Endothelial cell of umbilical vein (primary cell): ENCODE results near the gene MPDZ. TPM values are rescaled to one million over a fixed set of nuclear protein-coding genes. Genes with fewer than 3 reads are reported as not detected.

Experiments used
- BruUV-seq: library from RNA; stranded (reverse); fragments of 400-500 nt; replicated peaks from 2 replicates; lab custom pipeline; 2021; lab: Mats Ljungman, UMichigan
- CTCF ChIA-PET: fragments of 300-600, 350-600 bp; sonication (Branson Sonifier 250); formaldehyde crosslinking; loops from one replicate; lab custom pipeline; 2021; ENCODE audit warnings: antibody characterized with exemption, inconsistent platforms; lab: Charles Lee
- POLR2A ChIA-PET: fragments of 300-600, 350-600 bp; sonication (Branson Sonifier 250); formaldehyde crosslinking; loops from one replicate; lab custom pipeline; 2021; ENCODE audit warnings: antibody characterized with exemption, inconsistent platforms; lab: Charles Lee
- DNase-seq: peaks from one replicate; pipeline ENCODE4 v3.0.0-alpha.2; 2011; ENCODE audit warnings: low read depth, low spot score
- FAIRE-seq: peaks from 2 replicates; lab custom pipeline; 2011; peaks lifted over from hg19 to GRCh38; lab: Jason Lieb, UNC
- H2AFZ ChIP-seq: 2 replicates; pipeline ENCODE4 v1.6.0; 2012; ENCODE audit warnings: low read depth, low read length, control low read depth, inconsistent platforms
- H3K27ac ChIP-seq: 2 replicates; pipeline ENCODE4 v1.5.1; 2011; ENCODE audit warnings: low read depth, mild to moderate bottlenecking, control low read depth, low read length, moderate library complexity; ENCODE audit not compliant: insufficient read depth
- H3K27me3 ChIP-seq, 2 experiments: 2 replicates each; pipeline versions ENCODE4 v1.6.0 to v1.6.1; 2011; ENCODE audit warnings: low read length in 2 of 2, mixed read lengths in 1 of 2; ENCODE audit not compliant: control insufficient read depth in 2 of 2, insufficient read depth in 2 of 2
- H3K36me3 ChIP-seq, 2 experiments: 2 replicates in 1 of 2; 3 replicates in 1 of 2; pipeline ENCODE4 v1.5.1; 2011; ENCODE audit warnings: low read length in 2 of 2, mild to moderate bottlenecking in 1 of 2, moderate library complexity in 1 of 2; ENCODE audit not compliant: control insufficient read depth in 2 of 2, insufficient read depth in 2 of 2; ENCODE audit errors: extremely low read depth in 1 of 2
- H3K4me1 ChIP-seq: 3 replicates; pipeline ENCODE4 v1.5.1; 2011; ENCODE audit warnings: mild to moderate bottlenecking, low read length; ENCODE audit not compliant: control insufficient read depth, insufficient read depth; ENCODE audit errors: extremely low read depth
- H3K4me2 ChIP-seq: 2 replicates; pipeline ENCODE4 v1.6.1; 2011; ENCODE audit warnings: low read length, control low read depth, mixed read lengths; ENCODE audit not compliant: insufficient read depth
- H3K4me3 ChIP-seq, 3 experiments: fragments of 200-600 bp in 1 of 3; sonication (generic), shearing (Covaris generic) in 1 of 3; replicated peaks in 1 of 3; 2 replicates each; pipeline ENCODE4 v1.5.1; 2011 to 2016; ENCODE audit warnings: control low read depth in 3 of 3, low read length in 3 of 3, mild to moderate bottlenecking in 2 of 3, inconsistent platforms in 1 of 3, low read depth in 1 of 3, moderate library complexity in 1 of 3; ENCODE audit not compliant: insufficient read depth in 1 of 3
- H3K79me2 ChIP-seq: 2 replicates; pipeline ENCODE4 v1.6.0; 2012; ENCODE audit warnings: low read length, inconsistent platforms; ENCODE audit not compliant: control insufficient read depth, insufficient read depth
- H3K9ac ChIP-seq: replicated peaks from 2 replicates; pipeline ENCODE3; 2011; ENCODE audit warnings: low read length, control low read depth; ENCODE audit not compliant: insufficient read depth; ENCODE audit errors: extremely low read depth
- H3K9me1 ChIP-seq: replicated peaks from 3 replicates; pipeline ENCODE4 v1.6.0; 2011; ENCODE audit warnings: mild to moderate bottlenecking, low read length; ENCODE audit not compliant: control insufficient read depth, insufficient read depth; ENCODE audit errors: extremely low read depth
- H3K9me3 ChIP-seq: replicated peaks from 2 replicates; pipeline ENCODE4 v1.5.1; 2012; ENCODE audit warnings: low read length, inconsistent platforms; ENCODE audit not compliant: control insufficient read depth, insufficient read depth
- H4K20me1 ChIP-seq: replicated peaks from 2 replicates; pipeline ENCODE3; 2011; ENCODE audit warnings: mild to moderate bottlenecking, low read length; ENCODE audit not compliant: control insufficient read depth, insufficient read depth; ENCODE audit errors: extremely low read depth
- EZH2 ChIP-seq: IDR thresholded peaks from 2 replicates; pipeline ENCODE4 v1.6.1; 2012; ENCODE audit warnings: borderline replicate concordance, low read depth, mild to moderate bottlenecking, moderate library complexity, low read length, inconsistent platforms; ENCODE audit not compliant: severe bottlenecking
- FOS ChIP-seq: IDR thresholded peaks from 2 replicates; pipeline ENCODE4 v1.6.1; 2011; ENCODE audit warnings: mild to moderate bottlenecking, low read length, moderate library complexity, borderline replicate concordance; ENCODE audit not compliant: insufficient read depth
- GATA2 ChIP-seq: IDR thresholded peaks from 2 replicates; pipeline ENCODE4 v1.7.0; 2011; ENCODE audit warnings: low read depth, mild to moderate bottlenecking, moderate library complexity, mixed read lengths, low read length; ENCODE audit not compliant: insufficient read length, insufficient read depth
- JUN ChIP-seq: IDR thresholded peaks from 2 replicates; pipeline ENCODE4 v1.6.1; 2011; ENCODE audit warnings: borderline replicate concordance, low read depth; ENCODE audit not compliant: insufficient read length, insufficient read depth
- MYC ChIP-seq: IDR thresholded peaks from one replicate; pipeline ENCODE4 v1.6.1; 2011; ENCODE audit warnings: mild to moderate bottlenecking, low read depth, low read length
- POLR2A ChIP-seq: IDR thresholded peaks from 2 replicates; pipeline ENCODE4 v1.6.1; 2012; ENCODE audit warnings: low read depth, mild to moderate bottlenecking, control low read depth, low read length
- POLR2AphosphoS5 ChIP-seq: IDR thresholded peaks from 2 replicates; pipeline ENCODE4 v1.6.1; 2012; ENCODE audit warnings: low read depth, mild to moderate bottlenecking, control low read depth, low read length, moderate library complexity; ENCODE audit not compliant: insufficient read depth
- dilution Hi-C: fragments of 300-500 bp; cut with MboI; formaldehyde crosslinking; loops from one replicate; pipeline ENCODE4 v1.15.0; 2019; ENCODE audit warnings: low sequenced_read_pairs; ENCODE audit not compliant: extremely low pct_ligation_motif_present
- intact Hi-C: fragments of 100-400 bp; cut with micrococcal nuclease; formaldehyde crosslinking; loops from one replicate; pipeline ENCODE4 v1.10.0; 2022
- polyA plus RNA-seq, 4 experiments: library from polyadenylated mRNA; depleted of rRNA in 3 of 4; stranded (reverse) in 3 of 4; unstranded in 1 of 4; fragments of >200 nt; gene quantifications; 2 replicates each; pipeline versions ENCODE4 v1.2.1 to v1.2.3, GENCODE V29; 2011 to 2012; ENCODE audit warnings: missing spikeins in 1 of 4
- total RNA-seq: library from RNA; stranded (reverse); gene quantifications from 2 replicates; pipeline ENCODE4 v1.2.3, GENCODE V29; 2021
- TF ChIP-seq, protein P1 (sequence below), 2 donors: IDR thresholded peaks; 1 replicate in 1 of 2; 2 replicates in 1 of 2; pipeline ENCODE4 v1.5.1; 2011; ENCODE audit warnings: low read length in 2 of 2, mild to moderate bottlenecking in 2 of 2, moderate library complexity in 2 of 2, control low read depth in 1 of 2, inconsistent platforms in 1 of 2, low read depth in 1 of 2; ENCODE audit not compliant: insufficient read depth in 1 of 2; ENCODE audit errors: extremely low read depth in 1 of 2
- TF ChIP-seq, protein P2 (sequence below): IDR thresholded peaks from 2 replicates; pipeline ENCODE4 v1.6.1; 2011; ENCODE audit not compliant: insufficient read depth, insufficient read length

Gene MPDZ
- total and polyA plus RNA-seq, 2 donors (not counting 3 experiments of a cell fraction or from before 2014, with no cell fraction given) = 22.3 to 54.4 TPM

DNA sequence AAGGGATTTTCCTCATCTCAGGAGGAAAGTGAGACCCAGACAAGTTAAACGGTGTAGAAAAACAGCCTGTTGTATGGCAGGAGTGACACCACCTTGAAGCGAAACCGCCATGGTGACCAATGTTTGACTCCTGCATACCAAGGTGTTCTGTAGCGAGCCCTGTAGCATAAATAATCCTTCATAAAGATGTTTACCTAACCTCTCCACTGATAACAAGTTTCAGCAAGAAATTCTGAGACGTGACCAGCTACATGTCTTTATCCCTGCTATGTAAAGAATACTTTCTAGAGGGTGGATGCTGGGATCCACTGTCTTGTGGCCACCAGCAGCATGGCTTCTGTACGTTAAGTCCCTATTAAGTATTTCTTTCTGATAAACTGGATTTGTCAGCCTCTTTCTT lies 148.1 kb downstream of the MPDZ start:
- Histone ChIP-seq H3K27me3 (no peaks in the 10 kb centered on the region), H2AFZ (no peak overlapping the region), H3K4me1 (no peaks in the 10 kb centered on the region), H3K79me2 (no peaks in the 10 kb centered on the region), H4K20me1 (no peaks in the 10 kb centered on the region), H3K9me3 (no peaks in the 10 kb centered on the region), H3K9me1 (no peaks in the 10 kb centered on the region), H3K27ac (no peak overlapping the region), H3K36me3 (peaks cover 15 to 19% of the 10 kb centered on the region in 2 experiments), H3K4me2 (no peak overlapping the region), H3K9ac (no peak overlapping the region), H3K4me3 (no peak overlapping the region)
- ChIA-PET CTCF (interaction anchor here (3.8 kb wide), 1 partner anchor 8 kb away, joined by 15 read pairs; no protein-coding TSS in a partner anchor), POLR2A (no interaction called here)
- no TSS peak for BruUV-seq
- no peak for FAIRE-seq
- TF ChIP-seq POLR2AphosphoS5 (no peak), EZH2 (no peak), GATA2 (no peak), MYC (no peak), FOS (no peak)
- DNase-seq = no peak
- dilution Hi-C loops (no loop called here), intact Hi-C loops (no loop called here)

DNA sequence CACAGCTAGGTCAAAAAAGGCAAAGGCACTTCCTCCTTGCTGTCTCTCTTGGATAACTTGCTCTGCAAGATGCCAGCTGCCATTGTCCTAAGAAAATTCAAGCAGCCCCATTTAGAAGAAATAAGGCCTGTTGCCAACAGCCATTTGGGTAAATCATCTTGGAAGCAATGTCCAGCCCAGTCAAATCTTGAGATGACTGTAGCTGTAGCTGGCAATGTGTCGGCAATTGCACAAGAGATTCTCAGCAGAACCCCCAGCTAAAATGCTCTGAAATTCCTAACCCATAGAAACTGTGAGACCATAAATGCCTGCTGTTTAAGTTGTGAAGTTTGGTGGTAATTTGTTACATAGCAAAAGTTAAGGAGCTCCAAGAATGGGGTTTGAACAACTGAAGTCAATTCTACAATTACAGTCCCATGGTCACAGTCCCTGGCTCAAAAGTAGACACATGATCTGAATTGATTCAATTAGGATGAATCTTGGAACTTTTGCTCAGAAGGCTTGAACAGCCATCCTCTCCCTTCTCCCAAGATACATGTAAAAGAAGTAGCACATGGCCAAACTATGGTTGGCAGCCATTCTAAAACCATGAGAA lies 151.1 kb downstream of the MPDZ start:
- POLR2A ChIA-PET = no interaction called here
- Histone ChIP-seq H3K27me3 (no peaks in the 10 kb centered on the region), H3K79me2 (no peaks in the 10 kb centered on the region), H3K36me3 (peaks cover 11 to 16% of the 10 kb centered on the region in 2 experiments), H4K20me1 (no peaks in the 10 kb centered on the region), H3K4me3 (no peak overlapping the region), H3K9me3 (no peaks in the 10 kb centered on the region), H3K9ac (no peak overlapping the region), H2AFZ (no peak overlapping the region), H3K4me1 (no peaks in the 10 kb centered on the region), H3K4me2 (no peak overlapping the region), H3K9me1 (no peaks in the 10 kb centered on the region), H3K27ac (no peak overlapping the region)
- CTCF ChIA-PET = interaction anchor here (1.2 to 3.8 kb wide), 3 partner anchors 11 to 39 kb away, joined by 3 to 15 read pairs (median 3); no protein-coding TSS in a partner anchor
- BruUV-seq = no TSS peak
- dilution Hi-C loops (no loop called here), intact Hi-C loops (no loop called here)
- DNase-seq = no peak
- FAIRE-seq = no peak
- TF ChIP-seq, protein P1, sequence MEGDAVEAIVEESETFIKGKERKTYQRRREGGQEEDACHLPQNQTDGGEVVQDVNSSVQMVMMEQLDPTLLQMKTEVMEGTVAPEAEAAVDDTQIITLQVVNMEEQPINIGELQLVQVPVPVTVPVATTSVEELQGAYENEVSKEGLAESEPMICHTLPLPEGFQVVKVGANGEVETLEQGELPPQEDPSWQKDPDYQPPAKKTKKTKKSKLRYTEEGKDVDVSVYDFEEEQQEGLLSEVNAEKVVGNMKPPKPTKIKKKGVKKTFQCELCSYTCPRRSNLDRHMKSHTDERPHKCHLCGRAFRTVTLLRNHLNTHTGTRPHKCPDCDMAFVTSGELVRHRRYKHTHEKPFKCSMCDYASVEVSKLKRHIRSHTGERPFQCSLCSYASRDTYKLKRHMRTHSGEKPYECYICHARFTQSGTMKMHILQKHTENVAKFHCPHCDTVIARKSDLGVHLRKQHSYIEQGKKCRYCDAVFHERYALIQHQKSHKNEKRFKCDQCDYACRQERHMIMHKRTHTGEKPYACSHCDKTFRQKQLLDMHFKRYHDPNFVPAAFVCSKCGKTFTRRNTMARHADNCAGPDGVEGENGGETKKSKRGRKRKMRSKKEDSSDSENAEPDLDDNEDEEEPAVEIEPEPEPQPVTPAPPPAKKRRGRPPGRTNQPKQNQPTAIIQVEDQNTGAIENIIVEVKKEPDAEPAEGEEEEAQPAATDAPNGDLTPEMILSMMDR (IDR thresholded peaks at IDR 0.05; ENCODE audit: extremely low read depth in 1 of 2, insufficient read depth in 1 of 2, low read depth in 1 of 2, low read length in 2 of 2) = no peak
- TF ChIP-seq FOS = no peak
- TF ChIP-seq, protein P2, sequence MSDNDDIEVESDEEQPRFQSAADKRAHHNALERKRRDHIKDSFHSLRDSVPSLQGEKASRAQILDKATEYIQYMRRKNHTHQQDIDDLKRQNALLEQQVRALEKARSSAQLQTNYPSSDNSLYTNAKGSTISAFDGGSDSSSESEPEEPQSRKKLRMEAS = no peak
- no peak for TF ChIP-seq POLR2AphosphoS5
- TF ChIP-seq JUN = no peak
- TF ChIP-seq MYC = no peak
- TF ChIP-seq EZH2 = no peak
- TF ChIP-seq POLR2A = no peak
- TF ChIP-seq GATA2 = no peak
